ENCODE measurements around the gene FHIT. TPM values are rescaled to one million over a fixed set of nuclear protein-coding genes. Genes with fewer than 3 reads are reported as not detected.

Gene FHIT
- total RNA-seq, 1 donor from 2014 or later, result 20.2 TPM

DNA sequence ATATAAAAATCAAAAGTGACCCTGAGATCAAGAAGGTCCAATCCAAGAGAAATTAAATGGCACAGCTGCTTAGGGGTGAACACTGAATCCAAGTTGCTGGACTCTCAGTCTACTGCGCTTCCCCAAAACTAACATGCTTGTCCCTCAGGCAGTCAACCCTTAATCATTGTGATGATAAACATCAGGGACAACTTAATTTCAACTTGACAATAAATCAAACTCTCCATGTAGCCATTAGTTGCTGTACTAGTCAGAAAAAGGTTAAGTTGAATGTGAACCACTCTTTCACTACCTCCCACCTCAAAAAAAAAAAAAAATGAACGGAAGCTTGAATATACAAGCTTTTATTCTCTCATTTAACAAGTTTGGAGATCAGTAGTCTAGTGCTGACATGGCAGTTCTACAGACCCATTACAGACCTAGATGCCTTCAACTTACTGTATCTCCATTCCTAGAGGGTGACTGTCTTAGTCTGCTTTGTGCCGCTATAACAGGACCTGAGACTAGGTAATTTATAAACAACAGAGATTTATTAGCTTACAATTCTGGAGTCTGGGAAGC lies 185.7 kb downstream of the FHIT start:
- Mint-ChIP-seq H3K36me3 (ENCODE audit: low read depth, unreplicated experiment) (no peaks in the 10 kb centered on the region), H3K4me1 (ENCODE audit: unreplicated experiment) (no peaks in the 10 kb centered on the region), H3K27me3 (ENCODE audit: unreplicated experiment) (no peaks in the 10 kb centered on the region), H3K9me3 (ENCODE audit: unreplicated experiment) (no peaks in the 10 kb centered on the region), H3K27ac (ENCODE audit: unreplicated experiment) (no peak overlapping the region), H3K4me3 (ENCODE audit: unreplicated experiment) (no peak overlapping the region)
- no peak for DNase-seq (ENCODE audit: low spot score)
- TF ChIP-seq, protein P1, sequence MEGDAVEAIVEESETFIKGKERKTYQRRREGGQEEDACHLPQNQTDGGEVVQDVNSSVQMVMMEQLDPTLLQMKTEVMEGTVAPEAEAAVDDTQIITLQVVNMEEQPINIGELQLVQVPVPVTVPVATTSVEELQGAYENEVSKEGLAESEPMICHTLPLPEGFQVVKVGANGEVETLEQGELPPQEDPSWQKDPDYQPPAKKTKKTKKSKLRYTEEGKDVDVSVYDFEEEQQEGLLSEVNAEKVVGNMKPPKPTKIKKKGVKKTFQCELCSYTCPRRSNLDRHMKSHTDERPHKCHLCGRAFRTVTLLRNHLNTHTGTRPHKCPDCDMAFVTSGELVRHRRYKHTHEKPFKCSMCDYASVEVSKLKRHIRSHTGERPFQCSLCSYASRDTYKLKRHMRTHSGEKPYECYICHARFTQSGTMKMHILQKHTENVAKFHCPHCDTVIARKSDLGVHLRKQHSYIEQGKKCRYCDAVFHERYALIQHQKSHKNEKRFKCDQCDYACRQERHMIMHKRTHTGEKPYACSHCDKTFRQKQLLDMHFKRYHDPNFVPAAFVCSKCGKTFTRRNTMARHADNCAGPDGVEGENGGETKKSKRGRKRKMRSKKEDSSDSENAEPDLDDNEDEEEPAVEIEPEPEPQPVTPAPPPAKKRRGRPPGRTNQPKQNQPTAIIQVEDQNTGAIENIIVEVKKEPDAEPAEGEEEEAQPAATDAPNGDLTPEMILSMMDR (IDR thresholded peaks at IDR 0.05; ENCODE audit: unreplicated experiment), result no peak

DNA sequence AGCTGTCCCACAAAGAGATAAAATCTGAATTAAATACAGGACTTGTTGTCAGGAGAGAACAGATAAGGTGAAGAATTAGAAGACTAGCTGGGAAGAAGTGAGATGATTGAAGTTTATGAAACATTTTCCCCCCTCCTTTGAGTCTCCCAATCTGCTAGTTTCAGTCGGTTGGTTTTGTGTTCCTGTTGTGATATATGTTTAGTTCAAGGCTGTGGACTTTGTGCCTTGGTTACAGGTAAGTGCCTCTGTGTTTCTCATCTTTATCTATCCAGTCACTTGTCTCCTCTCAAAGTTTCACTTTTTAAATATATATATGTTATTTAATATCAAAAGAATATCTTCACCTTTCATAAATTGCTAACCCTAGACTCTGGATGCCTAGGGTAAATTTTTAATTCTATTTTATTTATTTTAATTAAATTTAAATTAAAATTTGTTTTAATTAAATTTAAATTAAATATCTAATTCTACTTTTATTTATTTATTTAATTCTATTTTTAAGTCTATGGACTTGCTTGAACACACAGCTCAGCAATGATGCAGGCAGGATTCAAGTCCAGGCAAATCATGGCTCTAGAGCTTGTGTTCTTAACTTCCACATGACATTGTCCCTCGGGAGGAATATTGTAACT lies 190.0 kb downstream of the FHIT start:
- H3K27me3 Mint-ChIP-seq (ENCODE audit: unreplicated experiment), result no peaks in the 10 kb centered on the region
- H3K9me3 Mint-ChIP-seq (ENCODE audit: unreplicated experiment), result no peaks in the 10 kb centered on the region
- DNase-seq (ENCODE audit: low spot score), result no peak
- H3K27ac Mint-ChIP-seq (ENCODE audit: unreplicated experiment), result no peak overlapping the region
- no peak overlapping the region for H3K4me3 Mint-ChIP-seq (ENCODE audit: unreplicated experiment)
- H3K36me3 Mint-ChIP-seq (ENCODE audit: low read depth, unreplicated experiment), result no peaks in the 10 kb centered on the region
- TF ChIP-seq, protein P1 (IDR thresholded peaks at IDR 0.05; ENCODE audit: unreplicated experiment), result no peak
- peaks cover 3% of the 10 kb centered on the region for H3K4me1 Mint-ChIP-seq (ENCODE audit: unreplicated experiment)

DNA sequence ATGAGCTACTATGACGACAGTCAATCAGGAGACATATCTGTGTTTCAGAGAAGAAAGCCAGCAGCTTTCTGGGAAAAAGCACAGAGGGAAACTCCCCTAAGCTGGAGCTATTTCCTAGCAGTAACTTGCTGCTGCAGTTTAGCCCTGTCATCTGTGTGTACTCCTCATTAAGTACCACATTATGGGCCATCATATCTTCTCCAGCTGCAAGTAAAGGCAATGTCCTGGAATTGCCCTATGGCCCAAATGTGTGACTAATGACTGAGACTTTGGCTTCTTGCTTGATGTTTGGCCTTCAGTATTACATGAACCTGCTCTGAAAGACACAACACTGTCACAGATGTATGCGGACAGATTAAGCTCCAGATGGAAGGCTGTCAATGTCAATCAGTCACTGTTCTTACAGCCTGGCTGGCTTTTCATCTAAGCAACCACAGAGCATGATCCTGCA lies 190.8 kb downstream of the FHIT start:
- TF ChIP-seq, protein P1 (IDR thresholded peaks at IDR 0.05; ENCODE audit: unreplicated experiment), result no peak
- DNase-seq (ENCODE audit: low spot score), result no peak
- Mint-ChIP-seq H3K4me3 (ENCODE audit: unreplicated experiment) (no peak overlapping the region), H3K4me1 (ENCODE audit: unreplicated experiment) (peaks cover 3% of the 10 kb centered on the region), H3K9me3 (ENCODE audit: unreplicated experiment) (no peaks in the 10 kb centered on the region), H3K27ac (ENCODE audit: unreplicated experiment) (no peak overlapping the region), H3K27me3 (ENCODE audit: unreplicated experiment) (no peaks in the 10 kb centered on the region), H3K36me3 (ENCODE audit: low read depth, unreplicated experiment) (no peaks in the 10 kb centered on the region)

DNA sequence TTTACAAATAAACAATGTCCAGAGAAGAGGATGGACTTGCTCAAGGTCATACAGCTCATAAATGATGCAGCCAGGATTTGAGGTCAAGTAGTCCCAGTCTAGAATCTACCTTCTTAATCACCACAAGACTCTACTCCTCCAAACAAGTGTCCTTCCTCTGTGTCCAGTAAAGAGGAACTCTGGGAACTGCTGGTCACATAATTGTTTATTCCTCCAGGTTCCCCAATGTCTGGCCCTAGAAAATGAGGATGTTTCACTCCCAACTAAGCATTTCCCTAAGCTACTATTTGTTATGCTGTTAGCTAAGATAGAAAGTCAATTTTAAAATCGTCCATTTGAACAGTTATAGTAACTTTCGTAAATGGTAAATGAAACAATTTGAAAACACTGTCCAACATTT lies 192.4 kb downstream of the FHIT start:
- Mint-ChIP-seq H3K9me3 (ENCODE audit: unreplicated experiment) (no peaks in the 10 kb centered on the region), H3K27ac (ENCODE audit: unreplicated experiment) (no peak overlapping the region), H3K36me3 (ENCODE audit: low read depth, unreplicated experiment) (no peaks in the 10 kb centered on the region), H3K4me1 (ENCODE audit: unreplicated experiment) (peaks cover 3% of the 10 kb centered on the region), H3K27me3 (ENCODE audit: unreplicated experiment) (no peaks in the 10 kb centered on the region), H3K4me3 (ENCODE audit: unreplicated experiment) (no peak overlapping the region)
- DNase-seq (ENCODE audit: low spot score), result no peak
- TF ChIP-seq, protein P1 (IDR thresholded peaks at IDR 0.05; ENCODE audit: unreplicated experiment), result no peak

DNA sequence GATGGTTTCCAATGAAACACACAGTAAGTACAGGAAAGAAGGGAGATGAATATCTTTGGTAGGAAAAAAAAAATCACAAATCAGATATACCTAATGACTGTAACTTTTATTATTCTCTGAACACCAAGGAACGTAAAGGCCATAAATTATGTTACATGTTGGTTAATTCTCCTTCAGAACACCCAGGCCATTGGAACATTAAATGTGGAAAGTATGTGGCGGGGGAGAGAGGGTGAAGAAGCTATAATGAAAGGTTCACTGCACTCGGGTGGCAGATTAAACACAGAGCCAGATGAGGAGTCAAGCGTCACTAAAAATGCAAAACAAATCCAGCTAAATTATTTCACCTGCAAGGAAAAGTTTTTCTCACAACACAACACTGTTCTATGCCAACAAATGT lies 193.8 kb downstream of the FHIT start:
- Mint-ChIP-seq H3K4me1 (ENCODE audit: unreplicated experiment) (peaks cover 3% of the 10 kb centered on the region), H3K4me3 (ENCODE audit: unreplicated experiment) (no peak overlapping the region), H3K27ac (ENCODE audit: unreplicated experiment) (no peak overlapping the region), H3K9me3 (ENCODE audit: unreplicated experiment) (no peaks in the 10 kb centered on the region), H3K27me3 (ENCODE audit: unreplicated experiment) (peaks cover 2% of the 10 kb centered on the region), H3K36me3 (ENCODE audit: low read depth, unreplicated experiment) (no peaks in the 10 kb centered on the region)
- TF ChIP-seq, protein P1 (IDR thresholded peaks at IDR 0.05; ENCODE audit: unreplicated experiment), result no peak
- no peak for DNase-seq (ENCODE audit: low spot score)
